Stimulated activated CD4-positive, alpha-beta T cell treated with anti-CD3 and anti-CD28 coated beads, Interleukin-12 subunit alpha, Interleukin-12 subunit beta, amount 100 ng/mL, for 24 hours (primary cell): Measurements from ENCODE around the gene PTGR2.
"Not testable (repeated sequence)": the region's sequence is repeated elsewhere in the genome, so short reads cannot be mapped to it uniquely, and the experiment has no call there.

Experiments
- DNase-seq, 2 experiments: peaks; one replicate each; pipeline ENCODE4 v3.0.0-alpha.2; 2020; ENCODE audit warnings: low read depth in 2 of 2

PTGR2 gene

GRCh38 chr14:73886449-73887317 is 35.1 kb downstream of the PTGR2 start, which contains the start of gene ZNF410:
TSS of gene ZNF410 (plus strand) at chr14:73886859. CDS start at chr14:73892176, 5,317 bp downstream.
- DNase-seq, result peak; percentile 76 to 91

- no peak for DNase-seq
Measured at GRCh38 chr14:73887318-73887616, 35.6 kb downstream of the PTGR2 start.

GRCh38 chr14:73887694-73888459 is 36.2 kb downstream of the PTGR2 start:
- DNase-seq, result no peak

- no peak for DNase-seq
Measured at GRCh38 chr14:73888460-73888725, 36.8 kb downstream of the PTGR2 start.

- no peak for DNase-seq
Measured at GRCh38 chr14:73888971-73889370, 37.3 kb downstream of the PTGR2 start.

- no peak for DNase-seq
Measured at GRCh38 chr14:73889376-73889775, 37.7 kb downstream of the PTGR2 start.

GRCh38 chr14:73894180-73894687 is 42.6 kb downstream of the PTGR2 start:
- not testable (repeated sequence) for DNase-seq

GRCh38 chr14:73895939-73896338 is 44.3 kb downstream of the PTGR2 start:
- DNase-seq, result no peak

GRCh38 chr14:73896521-73896920 is 44.9 kb downstream of the PTGR2 start:
- DNase-seq, result no peak

GRCh38 chr14:73903028-73903427 is 51.4 kb downstream of the PTGR2 start:
- no peak for DNase-seq

GRCh38 chr14:73909681-73910080 is 58.0 kb downstream of the PTGR2 start:
- no peak for DNase-seq

GRCh38 chr14:73913256-73913655 is 61.6 kb downstream of the PTGR2 start:
- DNase-seq, result no peak

- DNase-seq, result no peak
Measured at GRCh38 chr14:73916324-73916723, 64.7 kb downstream of the PTGR2 start.

- not testable (repeated sequence) for DNase-seq
Measured at GRCh38 chr14:73919457-73919856, 67.8 kb downstream of the PTGR2 start.

GRCh38 chr14:73924337-73924736 is 72.7 kb downstream of the PTGR2 start:
- no peak for DNase-seq
